Ishikawa (cell line): ENCODE results near the gene CSTPP1.

Experiments used
- CREB1 ChIP-seq: IDR thresholded peaks from 2 replicates; pipeline ENCODE4 v1.6.1; 2012; ENCODE audit warnings: low read depth
- MAX ChIP-seq: IDR thresholded peaks from 2 replicates; pipeline ENCODE4 v1.6.1; 2012
- TAF1 ChIP-seq: IDR thresholded peaks from 2 replicates; pipeline ENCODE4 v1.6.1; 2012; ENCODE audit warnings: low read depth, mild to moderate bottlenecking

- TF ChIP-seq TAF1 (no peak), CREB1 (no peak), MAX (no peak)
Observed at GRCh38 chr11:46991391-46991790, 54.8 kb downstream of the CSTPP1 start.
